Measurements from ENCODE around the gene LUZP1.

- TF ChIP-seq CTCF (IDR thresholded peaks at IDR 0.05; ENCODE audit: low read depth, low read length, missing input control) = no peak
- no peak for TF ChIP-seq RAD21 (IDR thresholded peaks at IDR 0.05)
- TF ChIP-seq MAX (IDR thresholded peaks at IDR 0.05) = no peak
- no peak for TF ChIP-seq FOXA1 (IDR thresholded peaks at IDR 0.05)
- TF ChIP-seq, protein P1, sequence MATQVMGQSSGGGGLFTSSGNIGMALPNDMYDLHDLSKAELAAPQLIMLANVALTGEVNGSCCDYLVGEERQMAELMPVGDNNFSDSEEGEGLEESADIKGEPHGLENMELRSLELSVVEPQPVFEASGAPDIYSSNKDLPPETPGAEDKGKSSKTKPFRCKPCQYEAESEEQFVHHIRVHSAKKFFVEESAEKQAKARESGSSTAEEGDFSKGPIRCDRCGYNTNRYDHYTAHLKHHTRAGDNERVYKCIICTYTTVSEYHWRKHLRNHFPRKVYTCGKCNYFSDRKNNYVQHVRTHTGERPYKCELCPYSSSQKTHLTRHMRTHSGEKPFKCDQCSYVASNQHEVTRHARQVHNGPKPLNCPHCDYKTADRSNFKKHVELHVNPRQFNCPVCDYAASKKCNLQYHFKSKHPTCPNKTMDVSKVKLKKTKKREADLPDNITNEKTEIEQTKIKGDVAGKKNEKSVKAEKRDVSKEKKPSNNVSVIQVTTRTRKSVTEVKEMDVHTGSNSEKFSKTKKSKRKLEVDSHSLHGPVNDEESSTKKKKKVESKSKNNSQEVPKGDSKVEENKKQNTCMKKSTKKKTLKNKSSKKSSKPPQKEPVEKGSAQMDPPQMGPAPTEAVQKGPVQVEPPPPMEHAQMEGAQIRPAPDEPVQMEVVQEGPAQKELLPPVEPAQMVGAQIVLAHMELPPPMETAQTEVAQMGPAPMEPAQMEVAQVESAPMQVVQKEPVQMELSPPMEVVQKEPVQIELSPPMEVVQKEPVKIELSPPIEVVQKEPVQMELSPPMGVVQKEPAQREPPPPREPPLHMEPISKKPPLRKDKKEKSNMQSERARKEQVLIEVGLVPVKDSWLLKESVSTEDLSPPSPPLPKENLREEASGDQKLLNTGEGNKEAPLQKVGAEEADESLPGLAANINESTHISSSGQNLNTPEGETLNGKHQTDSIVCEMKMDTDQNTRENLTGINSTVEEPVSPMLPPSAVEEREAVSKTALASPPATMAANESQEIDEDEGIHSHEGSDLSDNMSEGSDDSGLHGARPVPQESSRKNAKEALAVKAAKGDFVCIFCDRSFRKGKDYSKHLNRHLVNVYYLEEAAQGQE (IDR thresholded peaks at IDR 0.05) = no peak
- TF ChIP-seq EGR1 (IDR thresholded peaks at IDR 0.05; ENCODE audit: low read depth in 2 of 2) = no peak
- no peak for TF ChIP-seq NR2F2 (IDR thresholded peaks at IDR 0.05)
These were observed 11.7 kb downstream of the LUZP1 start for GRCh38 chr1:23156940-23157339.

Measured in liver (tissue), 3 donors.